Stimulated activated CD4-positive, alpha-beta T cell treated with anti-CD3 and anti-CD28 coated beads, Interleukin-2, amount 100 ng/mL, for 24 hours (primary cell): ENCODE data around the gene CATSPER2.
"Not testable (repeated sequence)": the region's sequence is repeated elsewhere in the genome, so short reads cannot be mapped to it uniquely, and the experiment has no call there.

ENCODE experiments used
- DNase-seq, 2 donors: peaks; one replicate each; pipeline ENCODE4 v3.0.0-alpha.2; 2020

The CATSPER2 gene

DNA sequence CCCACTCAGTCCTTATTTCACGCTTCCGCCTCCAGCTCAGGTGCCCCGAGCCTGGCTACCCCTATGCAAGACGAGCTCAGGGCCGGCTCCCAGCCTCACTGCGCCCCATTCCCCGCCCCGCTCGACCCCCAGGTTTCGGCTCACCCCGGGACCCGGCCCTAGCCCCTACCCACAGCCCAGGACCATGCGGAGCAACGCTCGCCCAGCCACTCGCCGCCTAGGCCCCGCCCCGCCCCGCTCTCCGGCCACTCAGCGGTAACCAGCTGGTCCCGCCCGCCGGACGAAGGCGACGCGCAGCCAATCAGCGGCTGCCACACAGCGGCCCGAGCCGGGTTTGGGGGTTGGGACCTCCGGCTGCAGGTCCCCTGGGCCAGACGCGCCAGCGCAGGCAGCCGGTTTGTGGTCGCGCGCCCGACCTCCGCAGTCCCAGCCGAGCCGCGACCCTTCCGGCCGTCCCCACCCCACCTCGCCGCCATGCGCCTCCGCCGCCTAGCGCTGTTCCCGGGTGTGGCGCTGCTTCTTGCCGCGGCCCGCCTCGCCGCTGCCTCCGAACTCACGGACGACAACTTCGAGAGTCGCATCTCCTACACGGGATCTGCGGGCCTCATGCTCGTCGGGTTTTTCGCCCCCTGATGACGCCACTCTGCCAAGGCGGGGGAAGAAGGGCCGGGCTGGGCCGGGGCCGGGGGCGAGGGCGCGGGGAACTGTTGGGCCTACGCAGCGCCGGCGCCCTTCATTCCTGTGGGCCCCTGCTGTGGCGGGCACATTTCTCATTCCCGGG, at the start of gene CATSPER2:
Gene CATSPER2, minus strand, starts transcription at position 196 of the 781 bp plus-strand sequence. CDS start 783 bp downstream, outside the sequence.
- DNase-seq: no peak

DNA sequence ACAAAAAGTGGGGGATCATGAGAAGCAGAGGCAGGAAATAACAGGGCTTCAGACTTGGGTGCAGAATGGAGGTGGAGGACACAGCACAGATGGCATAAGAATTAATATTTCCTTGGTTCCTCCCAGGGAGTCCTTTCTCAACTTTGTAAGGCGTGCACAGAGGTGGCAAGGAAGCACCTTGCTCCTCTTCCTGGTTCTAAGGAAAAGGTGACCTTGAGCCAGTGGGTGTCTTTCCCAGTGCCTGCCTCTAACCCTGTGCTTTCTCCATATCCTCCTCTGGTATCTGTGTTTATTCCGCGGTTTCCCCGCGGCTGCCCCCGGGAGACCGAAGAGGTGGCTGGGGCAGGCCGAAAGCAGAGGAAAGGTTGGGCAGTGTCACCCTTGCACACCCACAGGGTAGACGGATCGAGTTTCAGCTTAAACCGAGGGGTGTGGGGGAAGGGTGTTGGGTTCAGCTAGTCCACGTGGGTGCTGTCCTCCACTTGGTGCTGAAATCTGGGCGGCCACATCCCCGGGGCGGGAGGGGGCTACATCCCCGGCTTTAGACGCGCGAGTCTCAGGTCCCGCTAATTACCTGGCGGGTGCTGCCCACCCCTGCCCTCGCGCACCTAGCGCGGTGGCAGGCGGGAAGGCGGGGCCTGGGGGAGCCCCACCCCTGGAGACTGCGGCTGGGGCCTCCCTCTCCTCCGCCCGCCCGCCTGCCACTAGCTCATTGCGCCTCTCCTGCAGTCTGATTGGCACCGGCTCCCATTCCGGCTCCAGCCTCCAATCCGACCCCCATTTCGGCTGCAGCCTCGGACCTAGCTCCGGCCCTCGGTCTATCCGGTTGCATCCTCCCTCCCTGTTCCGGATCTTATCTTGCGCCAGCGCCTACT, 44.7 kb upstream of the CATSPER2 start, which contains the start of gene CKMT1A:
Gene CKMT1A, plus strand, starts transcription at position 712 of the 875 bp plus-strand sequence. CDS start 192 bp downstream, outside the sequence.
- not testable (repeated sequence) for DNase-seq

DNA sequence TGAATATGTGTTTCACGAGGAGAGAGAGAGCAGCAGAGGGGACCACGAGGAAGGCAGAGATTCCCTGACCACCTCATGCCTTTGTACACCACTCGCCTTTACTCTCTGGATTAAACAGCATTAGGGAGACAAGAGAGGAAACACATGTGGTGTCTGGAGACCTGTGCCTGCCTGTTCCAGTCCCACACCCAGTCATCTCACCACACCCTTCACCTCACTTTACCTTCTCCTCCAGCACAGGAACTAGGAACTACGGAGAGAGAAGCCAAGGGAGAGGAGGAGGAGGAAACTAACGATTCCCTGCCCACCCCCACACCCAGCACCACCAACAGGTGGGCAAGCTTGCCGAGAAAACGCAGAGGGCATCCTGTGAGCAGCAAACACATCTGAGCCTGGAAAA, 44.0 kb upstream of the CATSPER2 start:
- not testable (repeated sequence) for DNase-seq

DNA sequence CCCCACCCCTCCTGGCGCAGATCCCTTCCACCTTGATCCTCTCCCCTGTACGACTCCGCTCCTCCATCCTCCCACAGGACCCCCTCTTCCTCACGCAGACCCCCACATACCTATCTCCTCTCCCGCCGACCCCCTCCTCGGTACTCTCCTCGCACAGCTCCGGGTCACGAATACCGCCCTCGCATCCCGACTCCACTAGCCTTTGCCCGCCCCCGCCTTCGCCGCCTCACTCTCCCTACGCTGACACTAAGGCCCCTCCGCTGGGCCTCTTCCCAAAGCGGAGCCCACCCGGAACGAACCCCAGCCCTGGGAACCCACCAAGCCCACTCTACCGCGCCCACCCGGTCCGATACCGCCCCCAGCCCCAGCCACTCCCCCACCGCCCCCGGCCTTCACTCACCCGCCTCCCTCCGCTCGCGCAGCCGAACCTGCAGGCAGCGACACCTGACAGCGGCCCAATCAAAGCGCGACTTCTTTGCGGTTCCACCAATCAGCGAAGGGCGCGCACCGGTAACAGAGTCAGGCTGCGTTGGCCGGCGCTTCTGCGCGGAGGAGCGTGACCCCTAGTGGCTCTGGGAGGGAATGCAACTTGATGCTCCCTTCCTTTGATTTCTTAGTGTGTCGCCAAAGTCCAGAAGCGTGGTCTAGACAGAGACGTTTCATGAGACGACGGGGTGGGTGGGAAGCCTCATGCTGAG, 41.1 kb upstream of the CATSPER2 start:
- DNase-seq: not testable (repeated sequence)

DNA sequence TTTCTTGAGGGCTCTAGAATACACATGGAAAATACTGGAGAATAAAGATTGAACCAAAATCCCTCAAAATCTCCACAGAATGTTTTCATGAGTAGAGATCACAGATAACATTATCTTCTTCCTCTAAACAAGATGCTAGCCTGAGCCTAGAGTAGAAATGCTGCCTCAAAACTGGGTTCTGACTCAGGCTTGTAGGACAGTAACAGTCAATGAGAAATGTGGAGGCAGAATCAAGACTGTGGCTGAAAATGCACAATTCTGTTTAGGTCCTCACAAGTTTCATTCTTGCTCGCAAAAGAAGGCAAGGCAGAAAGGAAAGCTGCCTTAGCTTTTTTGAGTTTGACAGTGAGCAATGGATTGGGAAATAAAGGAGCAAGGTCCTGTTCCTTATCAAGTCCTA, 25.5 kb upstream of the CATSPER2 start:
- DNase-seq: not testable (repeated sequence)

DNA sequence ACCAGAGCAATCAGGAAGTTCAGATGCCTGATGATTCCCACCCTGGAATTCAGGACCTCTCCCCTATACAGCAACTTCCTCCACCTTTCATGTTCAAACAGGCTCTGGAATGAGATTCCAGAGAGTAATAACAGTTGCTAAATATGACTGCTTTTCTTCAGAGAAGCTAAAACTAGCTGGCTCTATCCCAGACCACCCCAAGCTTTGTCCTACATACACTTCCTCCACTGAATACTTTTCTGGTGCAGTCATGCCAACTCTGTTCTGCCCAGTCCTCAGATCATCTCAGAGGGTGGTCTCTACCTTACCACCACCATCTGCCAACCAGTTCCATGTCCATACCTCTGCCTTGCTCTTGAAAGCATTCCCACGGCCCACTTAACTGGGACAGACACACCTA, 17.5 kb upstream of the CATSPER2 start:
- not testable (repeated sequence) for DNase-seq

DNA sequence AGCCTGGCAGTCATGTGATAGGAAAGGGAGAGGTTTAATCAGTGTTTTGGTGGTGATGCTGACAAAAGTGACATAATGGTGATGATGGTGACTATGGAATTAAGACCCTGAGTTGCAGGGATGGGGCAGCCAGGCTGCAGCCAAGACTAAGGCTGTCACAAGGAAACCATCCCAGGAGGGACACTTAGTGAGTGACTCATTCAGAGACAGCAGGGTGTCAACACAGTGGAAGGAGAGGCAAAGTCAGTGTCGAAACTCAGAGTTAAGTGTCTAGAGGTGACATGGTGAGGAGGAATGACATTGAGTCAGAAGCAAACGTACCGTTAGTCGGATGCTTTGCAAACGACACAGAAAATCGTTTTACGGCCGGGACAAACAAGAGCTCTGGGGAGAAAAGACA, 14.7 kb upstream of the CATSPER2 start:
- not testable (repeated sequence) for DNase-seq

DNA sequence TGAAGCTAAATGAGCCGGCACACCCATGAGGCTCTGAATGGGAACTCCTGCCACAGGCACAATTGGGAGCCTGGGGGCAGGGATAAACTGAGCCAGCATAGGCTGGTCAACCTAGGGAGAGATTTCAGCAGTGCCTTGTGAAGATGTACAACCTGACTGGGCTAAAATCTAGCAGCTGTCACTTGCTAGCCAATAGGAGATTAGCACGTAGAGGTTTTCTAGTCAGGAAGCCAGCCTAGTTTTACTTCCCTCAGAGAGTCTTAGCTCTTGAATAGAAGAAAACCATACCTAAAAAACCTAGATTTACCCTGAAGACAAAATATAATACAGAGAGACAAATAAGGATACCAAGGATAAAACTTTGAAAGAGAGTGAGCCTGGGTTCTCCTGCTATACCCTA, 13.6 kb upstream of the CATSPER2 start:
- DNase-seq: not testable (repeated sequence)

DNA sequence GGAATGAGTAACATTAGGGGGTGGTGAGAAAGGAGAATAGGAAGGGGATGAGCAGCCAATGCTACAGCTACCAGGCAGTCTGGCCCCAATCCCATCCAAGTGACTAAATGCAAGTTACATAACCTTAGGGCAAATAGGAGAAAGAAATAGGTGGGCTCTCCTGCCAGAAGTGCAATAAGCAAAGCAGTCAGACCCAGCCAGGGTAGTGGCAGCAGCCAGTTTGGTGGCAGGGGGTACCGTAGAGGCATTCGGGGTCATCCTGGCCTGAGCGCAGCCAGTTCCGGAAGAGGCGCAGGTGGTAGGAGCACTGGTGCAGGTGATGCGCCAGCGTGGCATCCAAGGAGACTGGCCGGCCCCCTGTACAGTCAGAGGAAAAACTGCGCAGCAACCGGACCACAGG, 11.1 kb upstream of the CATSPER2 start:
- DNase-seq: not testable (repeated sequence)

DNA sequence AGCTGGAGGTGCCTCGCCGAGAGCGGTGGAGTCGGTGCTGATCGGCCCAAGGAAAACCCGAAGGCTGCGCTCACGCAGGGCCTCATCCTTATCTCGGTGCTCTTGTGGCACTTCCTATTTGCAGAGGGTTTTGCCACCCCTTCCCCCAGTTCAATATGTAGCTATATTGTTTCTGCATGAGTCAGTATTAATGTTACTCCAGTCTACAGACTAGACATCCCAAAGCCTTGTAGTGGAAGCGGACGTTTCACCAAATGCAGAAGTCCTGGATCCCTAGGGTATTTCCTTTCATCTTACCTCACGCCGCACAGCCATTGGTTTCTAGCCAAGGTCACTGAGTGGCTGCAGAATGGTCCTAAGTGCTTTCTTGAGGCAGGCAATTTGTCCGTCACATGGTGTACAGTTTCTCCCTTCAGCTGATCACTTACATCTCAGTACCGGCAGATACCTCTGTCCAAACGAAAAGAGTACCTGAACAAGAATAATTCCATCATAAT, 834 bp upstream of the CATSPER2 start:
- DNase-seq: not testable (repeated sequence)

DNA sequence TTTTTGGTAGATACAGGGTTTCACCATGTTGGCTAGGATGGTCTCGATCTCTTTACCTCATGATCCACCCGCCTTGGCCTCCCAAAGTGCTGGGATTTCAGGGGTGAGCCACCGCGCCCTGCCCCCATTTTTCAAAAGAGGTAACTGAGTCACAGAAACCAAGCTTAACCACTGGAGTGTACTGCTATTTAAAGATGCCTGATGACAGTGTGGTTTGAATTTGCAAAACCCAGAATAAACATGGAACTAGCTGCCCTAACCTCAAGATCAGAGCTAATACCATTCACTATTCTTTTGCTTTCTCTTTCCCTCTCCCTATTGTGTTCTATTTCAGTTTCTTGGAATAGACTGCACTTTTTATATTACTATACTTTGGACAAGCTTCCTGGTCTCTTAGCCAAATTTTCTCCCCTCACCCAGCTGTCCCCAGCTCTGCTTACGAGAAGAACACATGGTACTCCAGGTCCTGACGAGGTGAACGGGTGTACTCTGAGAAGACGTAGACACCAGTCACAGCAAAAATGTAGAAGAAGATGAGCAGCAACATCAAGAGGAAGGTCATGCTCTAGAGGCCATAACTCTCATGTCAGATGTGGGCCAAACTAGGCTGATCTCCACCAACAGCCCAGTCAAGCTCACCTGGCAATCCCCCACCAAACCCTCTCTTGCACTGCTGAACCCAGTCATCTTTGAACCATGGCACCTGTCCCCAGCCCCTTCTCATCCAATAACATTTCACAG, 10.0 kb downstream of the CATSPER2 start:
- DNase-seq: not testable (repeated sequence)

DNA sequence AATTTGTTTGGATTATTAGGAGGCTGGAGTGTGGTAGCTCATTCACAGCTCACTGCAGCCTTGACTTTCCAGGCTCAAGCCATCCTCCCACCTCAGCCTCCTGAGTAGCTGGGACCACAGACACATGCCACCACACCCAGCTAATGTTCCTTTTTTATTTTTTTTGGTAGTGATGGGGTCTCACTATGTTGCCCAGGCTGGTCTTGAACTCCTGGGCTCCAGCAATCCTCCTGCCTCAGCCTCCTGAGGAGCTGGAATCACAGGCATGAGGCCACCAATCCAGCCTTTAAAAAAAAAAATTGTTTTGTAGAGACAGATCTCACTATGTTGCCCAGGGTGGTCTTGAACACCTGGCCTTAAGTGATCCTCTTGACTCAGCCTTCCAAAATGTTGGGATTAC, 21.7 kb downstream of the CATSPER2 start:
- not testable (repeated sequence) for DNase-seq

DNA sequence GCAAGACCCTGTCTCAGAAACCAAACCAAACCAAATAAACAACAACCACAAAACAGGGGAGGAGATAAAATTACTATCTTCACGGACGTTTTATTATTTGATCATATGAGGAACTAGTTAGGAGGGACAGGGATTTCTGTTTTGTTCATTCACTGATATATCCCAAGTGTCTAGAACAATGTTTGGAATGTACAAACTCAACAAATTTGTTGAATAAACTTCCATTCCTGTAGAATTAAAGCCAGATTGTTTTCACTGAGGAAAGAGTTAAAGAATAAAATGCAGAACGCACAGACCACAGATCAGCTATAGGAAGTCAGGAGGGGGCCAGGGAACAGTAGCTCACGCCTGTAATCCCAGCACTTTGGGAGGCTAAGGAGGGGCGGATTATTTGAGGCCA, 23.5 kb downstream of the CATSPER2 start:
- no peak for DNase-seq

DNA sequence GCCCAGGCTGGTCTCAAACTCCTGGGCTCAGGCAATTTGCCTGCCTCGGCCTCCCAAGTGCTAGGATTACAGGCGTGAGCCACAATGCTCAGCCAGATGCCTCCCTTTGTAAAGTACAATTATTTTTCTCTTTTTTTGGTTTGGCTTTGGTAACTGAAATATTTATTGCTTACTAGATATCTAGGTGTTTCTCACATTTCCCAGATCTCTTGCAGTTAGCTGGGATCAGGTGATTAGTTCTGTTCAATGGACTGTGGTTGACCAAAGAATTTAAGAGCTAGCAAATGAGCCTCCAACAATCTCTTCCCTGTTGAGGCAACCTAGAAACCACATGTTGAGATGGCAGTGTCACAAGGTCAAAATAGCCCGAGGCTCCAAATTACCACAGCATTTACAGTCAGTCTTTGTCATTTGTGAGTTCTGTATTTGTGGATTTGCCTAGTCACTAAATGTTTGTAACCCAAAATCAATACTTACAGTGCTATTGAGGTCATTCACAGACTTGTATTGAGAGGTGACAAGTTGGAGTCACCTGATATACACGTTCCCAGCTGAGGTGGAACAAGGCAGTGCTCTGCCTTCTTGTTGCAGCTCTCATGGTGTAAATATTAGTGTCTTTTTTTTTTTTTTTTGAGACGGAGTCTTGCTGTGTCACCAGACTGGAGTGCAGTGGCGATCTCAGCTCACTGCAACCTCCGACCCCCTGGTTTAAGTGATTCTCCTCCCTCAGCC, 26.4 kb downstream of the CATSPER2 start:
- not testable (repeated sequence) for DNase-seq

DNA sequence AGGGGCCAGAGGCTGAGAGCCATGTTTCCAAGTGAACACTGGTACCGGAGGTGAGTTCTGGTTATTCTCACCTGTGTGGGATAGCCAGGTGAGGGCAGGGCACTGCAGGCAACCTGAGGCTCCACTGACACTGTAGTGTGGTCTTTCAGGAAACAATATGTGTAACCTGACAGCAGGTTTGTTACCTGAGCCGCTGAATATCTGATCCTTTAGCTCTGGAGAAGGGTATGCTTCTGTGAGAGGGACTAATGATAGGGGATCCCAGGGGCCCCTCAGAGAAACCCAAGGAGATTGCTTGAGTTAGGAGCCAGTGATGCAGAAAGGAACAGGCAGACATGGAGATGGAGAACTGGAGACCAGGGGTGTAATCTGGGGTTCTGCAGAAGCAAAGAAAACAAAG, 29.9 kb downstream of the CATSPER2 start, which contains the start of gene STRC:
Gene STRC, minus strand, starts transcription at position 101 of the 400 bp plus-strand sequence. Its CDS starts 78 bp downstream, at position 23.
- not testable (repeated sequence) for DNase-seq

DNA sequence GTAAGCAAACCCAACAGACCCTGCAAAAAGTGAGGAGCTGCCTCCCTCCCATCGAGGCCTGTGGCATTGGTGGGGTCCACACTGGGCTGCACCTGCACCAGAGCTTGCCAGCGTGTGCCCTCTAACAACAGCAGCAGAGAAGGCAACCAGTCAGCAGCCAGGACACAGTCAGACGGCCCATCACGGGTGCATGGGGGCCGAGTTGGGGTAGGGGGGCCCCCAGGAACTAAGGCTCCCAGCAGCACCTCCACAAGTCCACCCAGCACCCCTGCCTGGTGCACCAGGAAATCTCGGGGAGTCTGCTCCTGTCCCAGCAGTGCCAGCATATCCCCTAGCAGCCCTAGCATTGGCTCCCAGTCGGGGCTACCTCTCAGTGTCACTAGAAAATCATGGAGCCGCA, 30.9 kb downstream of the CATSPER2 start:
- not testable (repeated sequence) for DNase-seq

DNA sequence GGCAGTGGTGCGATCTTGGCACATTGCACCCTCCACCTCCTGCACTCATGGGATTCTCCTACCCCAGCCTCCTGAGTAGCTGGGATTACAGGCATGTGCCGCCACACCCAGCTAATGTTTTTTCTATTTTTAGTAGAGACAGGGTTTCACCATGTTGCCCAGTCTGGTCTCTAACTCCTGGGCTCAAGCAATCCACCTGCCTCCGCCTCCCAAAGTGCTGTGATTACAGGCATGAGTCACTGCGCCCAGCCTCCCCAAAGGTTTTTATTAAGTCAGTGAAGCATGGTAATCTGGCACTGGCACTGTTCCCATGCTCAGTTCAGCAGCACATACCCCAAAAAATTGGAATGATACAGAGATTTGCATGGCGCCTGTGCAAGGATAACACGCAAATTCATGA, 46.4 kb downstream of the CATSPER2 start:
- DNase-seq: not testable (repeated sequence)

DNA sequence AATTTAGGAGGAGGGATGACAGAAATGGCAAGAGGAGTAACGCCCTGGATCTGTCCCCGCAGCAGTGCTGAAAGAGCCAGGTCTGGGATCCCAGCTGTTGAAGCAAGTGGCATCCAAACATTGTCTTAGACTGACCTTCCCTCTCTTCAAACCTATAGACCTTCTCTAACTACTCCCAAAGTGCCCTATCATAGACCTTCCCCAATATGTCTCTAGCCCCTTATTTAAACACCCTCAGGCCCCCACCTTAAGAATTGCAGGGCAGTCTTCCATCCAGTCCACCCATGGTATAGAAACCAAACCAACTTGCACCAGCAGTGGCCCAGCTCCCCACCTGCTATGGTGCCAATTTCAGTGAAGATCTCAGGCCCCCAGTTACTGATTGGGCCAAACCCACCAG, 48.4 kb downstream of the CATSPER2 start:
- DNase-seq: not testable (repeated sequence)

DNA sequence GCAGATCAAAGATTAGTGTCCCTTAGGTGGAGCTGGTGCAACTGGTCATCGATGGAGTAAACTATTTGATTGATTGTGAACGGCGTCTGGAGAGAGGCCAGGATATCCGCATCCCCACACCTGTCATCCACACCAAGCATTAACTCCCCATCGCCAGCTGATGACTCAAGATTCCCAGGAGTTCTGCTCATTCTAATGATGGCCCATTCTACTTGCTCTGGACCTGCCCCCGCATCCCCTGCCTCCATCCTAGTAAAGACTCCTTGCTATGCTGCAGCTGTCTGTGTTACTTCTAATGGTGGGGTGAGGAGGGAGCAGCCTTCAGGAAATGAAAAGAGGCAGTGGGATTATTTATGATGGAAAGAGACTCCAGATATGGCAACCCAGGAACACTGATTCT, 49.5 kb downstream of the CATSPER2 start:
- not testable (repeated sequence) for DNase-seq

DNA sequence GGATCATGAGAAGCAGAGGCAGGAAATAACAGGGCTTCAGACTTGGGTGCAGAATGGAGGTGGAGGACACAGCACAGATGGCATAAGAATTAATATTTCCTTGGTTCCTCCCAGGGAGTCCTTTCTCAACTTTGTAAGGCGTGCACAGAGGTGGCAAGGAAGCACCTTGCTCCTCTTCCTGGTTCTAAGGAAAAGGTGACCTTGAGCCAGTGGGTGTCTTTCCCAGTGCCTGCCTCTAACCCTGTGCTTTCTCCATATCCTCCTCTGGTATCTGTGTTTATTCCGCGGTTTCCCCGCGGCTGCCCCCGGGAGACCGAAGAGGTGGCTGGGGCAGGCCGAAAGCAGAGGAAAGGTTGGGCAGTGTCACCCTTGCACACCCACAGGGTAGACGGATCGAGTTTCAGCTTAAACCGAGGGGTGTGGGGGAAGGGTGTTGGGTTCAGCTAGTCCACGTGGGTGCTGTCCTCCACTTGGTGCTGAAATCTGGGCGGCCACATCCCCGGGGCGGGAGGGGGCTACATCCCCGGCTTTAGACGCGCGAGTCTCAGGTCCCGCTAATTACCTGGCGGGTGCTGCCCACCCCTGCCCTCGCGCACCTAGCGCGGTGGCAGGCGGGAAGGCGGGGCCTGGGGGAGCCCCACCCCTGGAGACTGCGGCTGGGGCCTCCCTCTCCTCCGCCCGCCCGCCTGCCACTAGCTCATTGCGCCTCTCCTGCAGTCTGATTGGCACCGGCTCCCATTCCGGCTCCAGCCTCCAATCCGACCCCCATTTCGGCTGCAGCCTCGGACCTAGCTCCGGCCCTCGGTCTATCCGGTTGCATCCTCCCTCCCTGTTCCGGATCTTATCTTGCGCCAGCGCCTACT, 55.1 kb downstream of the CATSPER2 start, which contains the start of gene CKMT1B:
Gene CKMT1B, plus strand, starts transcription at position 700 of the 863 bp plus-strand sequence. CDS start 192 bp downstream, outside the sequence.
- not testable (repeated sequence) for DNase-seq
